Measurements from ENCODE around the gene CADPS2. TPM values are rescaled to one million over a fixed set of nuclear protein-coding genes. Genes with fewer than 3 reads are reported as not detected.

CADPS2 gene
- total and polyA plus RNA-seq, 2 donors (not counting 1 experiment from before 2014, with no cell fraction given), result 11.5 to 32.2 TPM

DNA sequence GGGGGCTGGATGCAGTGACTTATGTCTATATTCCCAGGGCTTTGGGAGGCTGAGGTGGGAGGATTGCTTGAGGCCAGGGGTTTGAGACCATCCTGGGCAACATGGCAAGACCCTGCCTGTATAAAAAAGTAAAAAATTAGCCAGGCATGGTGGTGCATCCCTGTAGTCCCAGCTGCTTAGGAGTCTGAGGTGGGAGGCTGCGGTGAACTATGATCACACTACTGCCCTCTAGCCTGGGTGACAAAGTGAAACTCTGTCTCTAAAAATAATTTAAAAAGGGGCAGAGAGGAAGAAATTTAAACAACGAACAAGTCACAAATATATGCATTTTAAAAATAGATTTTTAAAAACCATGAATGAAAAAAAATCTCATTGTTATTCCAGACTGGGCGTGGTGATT lies 535.6 kb downstream of the CADPS2 start:
- TF ChIP-seq, protein P1, sequence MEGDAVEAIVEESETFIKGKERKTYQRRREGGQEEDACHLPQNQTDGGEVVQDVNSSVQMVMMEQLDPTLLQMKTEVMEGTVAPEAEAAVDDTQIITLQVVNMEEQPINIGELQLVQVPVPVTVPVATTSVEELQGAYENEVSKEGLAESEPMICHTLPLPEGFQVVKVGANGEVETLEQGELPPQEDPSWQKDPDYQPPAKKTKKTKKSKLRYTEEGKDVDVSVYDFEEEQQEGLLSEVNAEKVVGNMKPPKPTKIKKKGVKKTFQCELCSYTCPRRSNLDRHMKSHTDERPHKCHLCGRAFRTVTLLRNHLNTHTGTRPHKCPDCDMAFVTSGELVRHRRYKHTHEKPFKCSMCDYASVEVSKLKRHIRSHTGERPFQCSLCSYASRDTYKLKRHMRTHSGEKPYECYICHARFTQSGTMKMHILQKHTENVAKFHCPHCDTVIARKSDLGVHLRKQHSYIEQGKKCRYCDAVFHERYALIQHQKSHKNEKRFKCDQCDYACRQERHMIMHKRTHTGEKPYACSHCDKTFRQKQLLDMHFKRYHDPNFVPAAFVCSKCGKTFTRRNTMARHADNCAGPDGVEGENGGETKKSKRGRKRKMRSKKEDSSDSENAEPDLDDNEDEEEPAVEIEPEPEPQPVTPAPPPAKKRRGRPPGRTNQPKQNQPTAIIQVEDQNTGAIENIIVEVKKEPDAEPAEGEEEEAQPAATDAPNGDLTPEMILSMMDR (conservative IDR thresholded peaks at IDR 0.05 in 1 of 2, IDR thresholded peaks at IDR 0.05 in 1 of 2; ENCODE audit: low read depth in 1 of 2, low read length in 2 of 2), result no peak
- TF ChIP-seq EZH2 (IDR thresholded peaks at IDR 0.05; ENCODE audit: low read length, missing control alignments), result no peak
- Histone ChIP-seq H3K4me3 (replicated peaks in 1 of 4; ENCODE audit: control extremely low read depth in 1 of 4, insufficient read depth in 1 of 4, low read depth in 3 of 4, low read length in 4 of 4) (no peak overlapping the region), H3K36me3 (ENCODE audit: control insufficient read depth, insufficient read depth, low read length) (no peaks in the 10 kb centered on the region), H3K9me3 (ENCODE audit: control insufficient read depth, insufficient read depth, low read depth, low read length) (no peaks in the 10 kb centered on the region), H3K27me3 (ENCODE audit: control insufficient read depth, insufficient read depth, low read length) (no peaks in the 10 kb centered on the region), H3K4me2 (ENCODE audit: extremely low read depth, insufficient read depth, low read length) (no peak overlapping the region), H4K20me1 (ENCODE audit: control insufficient read depth, extremely low read depth, insufficient read depth, low read length) (no peaks in the 10 kb centered on the region), H2AFZ (ENCODE audit: low read length) (no peak overlapping the region), H3K4me1 (ENCODE audit: control insufficient read depth, extremely low read depth, insufficient read depth, low read length) (no peaks in the 10 kb centered on the region), H3K9ac (ENCODE audit: insufficient read depth, low read length) (no peak overlapping the region), H3K27ac (ENCODE audit: insufficient read depth, low read length) (no peak overlapping the region), H3K79me2 (ENCODE audit: control insufficient read depth, insufficient read depth, low read length) (no peaks in the 10 kb centered on the region)
- no peak for DNase-seq (ENCODE audit: low read depth in 2 of 2)

GRCh38 chr7:122344303-122344620 lies 542.0 kb downstream of the CADPS2 start:
- no peaks in the 10 kb centered on the region for H3K36me3 ChIP-seq (ENCODE audit: control insufficient read depth, insufficient read depth, low read length)
- H4K20me1 ChIP-seq (ENCODE audit: control insufficient read depth, extremely low read depth, insufficient read depth, low read length), result no peaks in the 10 kb centered on the region
- no peaks in the 10 kb centered on the region for H3K27me3 ChIP-seq (ENCODE audit: control insufficient read depth, insufficient read depth, low read length)
- H2AFZ ChIP-seq (ENCODE audit: low read length), result no peak overlapping the region
- no peaks in the 10 kb centered on the region for H3K79me2 ChIP-seq (ENCODE audit: control insufficient read depth, insufficient read depth, low read length)
- H3K4me2 ChIP-seq (ENCODE audit: extremely low read depth, insufficient read depth, low read length), result no peak overlapping the region
- no peaks in the 10 kb centered on the region for H3K4me1 ChIP-seq (ENCODE audit: control insufficient read depth, extremely low read depth, insufficient read depth, low read length)
- H3K9me3 ChIP-seq (ENCODE audit: control insufficient read depth, insufficient read depth, low read depth, low read length), result no peaks in the 10 kb centered on the region
- TF ChIP-seq, protein P1 (conservative IDR thresholded peaks at IDR 0.05 in 1 of 2, IDR thresholded peaks at IDR 0.05 in 1 of 2; ENCODE audit: low read depth in 1 of 2, low read length in 2 of 2), result no peak
- TF ChIP-seq EZH2 (IDR thresholded peaks at IDR 0.05; ENCODE audit: low read length, missing control alignments), result no peak
- DNase-seq (ENCODE audit: low read depth in 2 of 2), result no peak
- no peak overlapping the region for H3K27ac ChIP-seq (ENCODE audit: insufficient read depth, low read length)
- H3K9ac ChIP-seq (ENCODE audit: insufficient read depth, low read length), result no peak overlapping the region
- no peak overlapping the region for H3K4me3 ChIP-seq (replicated peaks in 1 of 4; ENCODE audit: control extremely low read depth in 1 of 4, insufficient read depth in 1 of 4, low read depth in 3 of 4, low read length in 4 of 4)

DNA sequence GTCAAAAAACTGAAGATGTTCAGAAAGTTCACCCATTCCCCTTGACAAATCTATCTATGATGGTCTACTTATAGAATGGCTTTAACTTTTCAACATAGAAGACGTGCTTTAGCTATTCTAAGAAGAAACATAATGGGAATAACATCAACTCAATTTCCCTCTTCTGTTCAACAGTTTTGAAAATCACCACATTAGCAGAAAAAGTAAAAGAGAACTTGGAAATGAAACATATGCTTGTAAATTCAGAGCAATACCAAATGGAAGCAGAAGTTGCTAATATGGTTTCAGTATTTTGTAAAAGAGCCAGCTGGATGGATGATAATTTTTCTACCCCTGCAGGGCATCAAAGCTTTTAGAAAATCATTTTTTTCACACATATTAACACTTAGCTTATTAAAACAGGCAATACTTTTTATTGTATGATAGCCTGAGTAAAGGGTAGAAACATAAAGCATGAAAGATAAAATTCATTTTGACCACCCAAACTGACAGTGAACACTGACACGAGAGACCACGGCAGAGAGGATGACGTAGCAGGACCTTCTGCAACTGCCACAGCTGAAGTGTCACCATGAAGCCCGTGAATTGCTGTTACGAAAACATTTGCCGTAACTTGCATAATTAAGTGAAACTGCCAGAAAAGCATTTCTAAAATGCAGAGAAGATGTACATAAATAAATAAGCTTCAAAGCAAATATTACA lies 542.5 kb downstream of the CADPS2 start:
- Histone ChIP-seq H3K27me3 (ENCODE audit: control insufficient read depth, insufficient read depth, low read length) (no peaks in the 10 kb centered on the region), H3K4me1 (ENCODE audit: control insufficient read depth, extremely low read depth, insufficient read depth, low read length) (no peaks in the 10 kb centered on the region), H2AFZ (ENCODE audit: low read length) (no peak overlapping the region), H3K4me3 (replicated peaks in 1 of 4; ENCODE audit: control extremely low read depth in 1 of 4, insufficient read depth in 1 of 4, low read depth in 3 of 4, low read length in 4 of 4) (no peak overlapping the region), H4K20me1 (ENCODE audit: control insufficient read depth, extremely low read depth, insufficient read depth, low read length) (no peaks in the 10 kb centered on the region), H3K4me2 (ENCODE audit: extremely low read depth, insufficient read depth, low read length) (no peak overlapping the region), H3K79me2 (ENCODE audit: control insufficient read depth, insufficient read depth, low read length) (no peaks in the 10 kb centered on the region), H3K36me3 (ENCODE audit: control insufficient read depth, insufficient read depth, low read length) (no peaks in the 10 kb centered on the region), H3K27ac (ENCODE audit: insufficient read depth, low read length) (no peak overlapping the region), H3K9ac (ENCODE audit: insufficient read depth, low read length) (no peak overlapping the region), H3K9me3 (ENCODE audit: control insufficient read depth, insufficient read depth, low read depth, low read length) (no peaks in the 10 kb centered on the region)
- no peak for TF ChIP-seq EZH2 (IDR thresholded peaks at IDR 0.05; ENCODE audit: low read length, missing control alignments)
- TF ChIP-seq, protein P1 (conservative IDR thresholded peaks at IDR 0.05 in 1 of 2, IDR thresholded peaks at IDR 0.05 in 1 of 2; ENCODE audit: low read depth in 1 of 2, low read length in 2 of 2), result no peak
- DNase-seq (ENCODE audit: low read depth in 2 of 2), result no peak
